Astrocyte of the cerebellum (primary cell): ENCODE measurements around the gene TACC3.

Experiments
- DNase-seq: peaks from one replicate; pipeline ENCODE4 v3.0.0-alpha.2; 2011; ENCODE audit warnings: low read depth
- H3K4me3 ChIP-seq: 2 replicates; pipeline ENCODE4 v1.5.1; 2011; ENCODE audit warnings: mild to moderate bottlenecking, low read depth, low read length, moderate library complexity
- in situ Hi-C: cut with HindIII; loops from 2 replicates; pipeline ENCODE4 v1.10.0; 2017; ENCODE audit warnings: low sequenced_read_pairs
- TF ChIP-seq, protein P1 (sequence below): IDR thresholded peaks from 2 replicates; pipeline ENCODE4 v1.5.1; 2012; ENCODE audit warnings: low read length, low read depth, moderate library complexity, mild to moderate bottlenecking; ENCODE audit errors: missing control alignments

The TACC3 gene

DNA sequence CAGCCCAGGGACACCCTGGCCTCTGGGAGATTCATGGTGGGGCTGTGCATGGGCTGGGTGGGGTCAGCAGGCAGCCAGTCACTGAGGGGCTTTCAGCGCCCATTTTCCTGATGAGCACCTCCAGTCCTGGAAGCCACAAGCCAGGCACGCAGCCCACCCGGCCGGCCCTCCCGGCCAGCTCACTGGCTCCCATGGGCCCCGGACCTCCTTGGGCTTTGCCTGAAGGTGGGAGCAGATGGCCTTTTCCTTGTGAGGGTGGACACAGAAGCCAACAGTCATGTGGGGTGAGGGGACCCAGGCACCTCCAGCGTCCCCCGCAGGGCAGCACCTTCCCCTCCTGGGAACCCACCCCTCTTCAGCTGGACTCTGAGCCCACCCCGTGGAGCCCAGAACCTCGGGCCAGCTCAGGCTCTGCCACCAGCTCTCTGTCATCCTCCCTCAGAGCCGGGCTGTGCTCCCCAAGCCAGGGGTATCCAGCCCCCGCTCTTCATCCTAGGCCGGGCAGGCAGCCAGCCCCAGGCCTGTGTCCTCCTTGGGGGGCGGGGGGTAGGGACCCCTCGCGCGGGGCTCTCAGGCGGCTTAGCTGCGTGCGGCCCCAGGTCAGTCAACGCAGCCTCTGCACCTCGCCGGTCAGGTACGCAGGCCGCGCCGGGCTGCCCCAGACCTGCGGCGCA is 71.0 kb downstream of the TACC3 start:
- in situ Hi-C loops = no loop called here
- TF ChIP-seq, protein P1, sequence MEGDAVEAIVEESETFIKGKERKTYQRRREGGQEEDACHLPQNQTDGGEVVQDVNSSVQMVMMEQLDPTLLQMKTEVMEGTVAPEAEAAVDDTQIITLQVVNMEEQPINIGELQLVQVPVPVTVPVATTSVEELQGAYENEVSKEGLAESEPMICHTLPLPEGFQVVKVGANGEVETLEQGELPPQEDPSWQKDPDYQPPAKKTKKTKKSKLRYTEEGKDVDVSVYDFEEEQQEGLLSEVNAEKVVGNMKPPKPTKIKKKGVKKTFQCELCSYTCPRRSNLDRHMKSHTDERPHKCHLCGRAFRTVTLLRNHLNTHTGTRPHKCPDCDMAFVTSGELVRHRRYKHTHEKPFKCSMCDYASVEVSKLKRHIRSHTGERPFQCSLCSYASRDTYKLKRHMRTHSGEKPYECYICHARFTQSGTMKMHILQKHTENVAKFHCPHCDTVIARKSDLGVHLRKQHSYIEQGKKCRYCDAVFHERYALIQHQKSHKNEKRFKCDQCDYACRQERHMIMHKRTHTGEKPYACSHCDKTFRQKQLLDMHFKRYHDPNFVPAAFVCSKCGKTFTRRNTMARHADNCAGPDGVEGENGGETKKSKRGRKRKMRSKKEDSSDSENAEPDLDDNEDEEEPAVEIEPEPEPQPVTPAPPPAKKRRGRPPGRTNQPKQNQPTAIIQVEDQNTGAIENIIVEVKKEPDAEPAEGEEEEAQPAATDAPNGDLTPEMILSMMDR = no peak
- no peak overlapping the region for H3K4me3 ChIP-seq
- DNase-seq = no peak

- DNase-seq = no peak
- in situ Hi-C loops = no loop called here
- TF ChIP-seq, protein P1 = no peak
- H3K4me3 ChIP-seq = peak within 1 kb of the TSS; percentile 35
Observed at GRCh38 chr4:1792832-1793495, 71.6 kb downstream of the TACC3 start, which contains the start of gene FGFR3. Gene FGFR3 (plus strand): TSS chr4:1793293. CDS start chr4:1793935, 642 bp downstream.

- peak overlapping the region; percentile 28 for H3K4me3 ChIP-seq
- TF ChIP-seq, protein P1 = no peak
- in situ Hi-C loops = no loop called here
- no peak for DNase-seq
Observed at GRCh38 chr4:1793496-1793840, 72.1 kb downstream of the TACC3 start.

DNA sequence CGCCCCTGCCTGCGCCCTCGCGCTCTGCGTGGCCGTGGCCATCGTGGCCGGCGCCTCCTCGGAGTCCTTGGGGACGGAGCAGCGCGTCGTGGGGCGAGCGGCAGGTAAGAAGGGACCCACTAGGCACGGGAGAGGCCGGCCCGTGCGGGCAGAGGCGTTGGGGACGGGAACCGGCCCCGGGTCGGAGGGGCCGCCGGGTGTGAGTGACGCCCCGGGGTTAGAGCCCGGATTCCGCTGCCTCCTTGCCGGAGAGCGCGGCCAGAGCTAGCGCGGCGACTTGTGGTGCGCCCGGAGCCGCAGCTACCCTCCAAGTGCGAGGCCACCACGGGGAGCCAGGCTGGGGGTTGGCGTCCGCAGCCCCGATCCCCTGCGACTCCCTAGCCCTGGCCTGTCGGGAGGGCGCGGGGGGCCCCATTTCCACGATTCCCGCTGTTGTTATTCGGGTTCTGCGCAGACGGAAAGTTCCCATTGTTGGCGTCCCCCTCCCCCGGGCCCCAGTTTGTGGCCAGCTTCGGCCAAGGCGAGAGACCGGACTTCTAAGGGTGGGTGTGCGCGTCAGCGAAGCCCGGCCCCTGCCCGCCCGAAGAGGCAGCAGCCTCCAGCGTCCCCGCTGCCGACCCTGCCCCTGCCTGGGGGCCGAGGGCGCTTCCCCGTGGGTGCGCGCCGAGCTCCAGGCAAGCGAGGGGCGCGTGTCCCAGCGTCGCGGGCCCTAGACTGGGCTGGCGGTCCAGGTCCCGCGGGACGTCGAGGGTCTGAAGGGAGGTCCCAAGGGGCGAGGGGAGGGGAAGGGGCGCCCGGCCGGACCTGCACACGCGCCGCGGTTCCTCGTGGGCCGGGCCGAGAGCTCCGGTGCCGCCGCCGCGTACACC is 72.9 kb downstream of the TACC3 start:
- peak overlapping the region; percentile 35 for H3K4me3 ChIP-seq
- in situ Hi-C loops = no loop called here
- TF ChIP-seq, protein P1 = no peak
- no peak for DNase-seq
